ENCODE measurements around the gene OR4M1.
"Not testable (repeated sequence)": the region's sequence is repeated elsewhere in the genome, so short reads cannot be mapped to it uniquely, and the experiment has no call there.

OR4M1 gene

GRCh38 chr14:19821016-19821415 is 47.7 kb downstream of the OR4M1 start:
- DNase-seq (ENCODE audit: low read depth in 2 of 2) = not testable (repeated sequence)

- DNase-seq (ENCODE audit: low read depth in 2 of 2) = no peak
Observed at GRCh38 chr14:19823178-19823577, 49.9 kb downstream of the OR4M1 start.

- DNase-seq (ENCODE audit: low read depth in 2 of 2) = no peak
Observed at GRCh38 chr14:19823765-19824164, 50.5 kb downstream of the OR4M1 start.

GRCh38 chr14:19827626-19828244 is 54.4 kb downstream of the OR4M1 start:
- DNase-seq (ENCODE audit: low read depth in 2 of 2) = not testable (repeated sequence)

- no peak for DNase-seq (ENCODE audit: low read depth in 2 of 2)
Observed at GRCh38 chr14:19828314-19828713, 55.0 kb downstream of the OR4M1 start.
